AG04449 (cell line): ENCODE results near the gene DCDC1.

Experiments used
- CTCF ChIA-PET: fragments of 350-600 bp; formaldehyde crosslinking; extraction: SDS; loops from one replicate; lab custom pipeline; 2021; ENCODE audit warnings: antibody characterized with exemption; lab: Yijun Ruan, JAX
- POLR2A ChIA-PET: fragments of 400-600, 350-600 bp; formaldehyde crosslinking; extraction: SDS; loops from one replicate; lab custom pipeline; 2020; ENCODE audit warnings: antibody characterized with exemption, inconsistent platforms; lab: Yijun Ruan, JAX
- DNase-seq: peaks from one replicate; pipeline ENCODE4 v3.0.0-alpha.2; 2010; ENCODE audit warnings: low read depth, low spot score
- H3K4me3 ChIP-seq: 2 replicates; pipeline ENCODE4 v1.5.1; 2011; ENCODE audit warnings: low read depth, mild to moderate bottlenecking, control low read depth, low read length
- TF ChIP-seq, protein P1 (sequence below): IDR thresholded peaks from one replicate; pipeline ENCODE4 v1.5.1; 2011; ENCODE audit warnings: mild to moderate bottlenecking, moderate library complexity, low read length, control low read depth, inconsistent platforms; ENCODE audit not compliant: insufficient read depth; ENCODE audit errors: missing control alignments

DCDC1 gene

DNA sequence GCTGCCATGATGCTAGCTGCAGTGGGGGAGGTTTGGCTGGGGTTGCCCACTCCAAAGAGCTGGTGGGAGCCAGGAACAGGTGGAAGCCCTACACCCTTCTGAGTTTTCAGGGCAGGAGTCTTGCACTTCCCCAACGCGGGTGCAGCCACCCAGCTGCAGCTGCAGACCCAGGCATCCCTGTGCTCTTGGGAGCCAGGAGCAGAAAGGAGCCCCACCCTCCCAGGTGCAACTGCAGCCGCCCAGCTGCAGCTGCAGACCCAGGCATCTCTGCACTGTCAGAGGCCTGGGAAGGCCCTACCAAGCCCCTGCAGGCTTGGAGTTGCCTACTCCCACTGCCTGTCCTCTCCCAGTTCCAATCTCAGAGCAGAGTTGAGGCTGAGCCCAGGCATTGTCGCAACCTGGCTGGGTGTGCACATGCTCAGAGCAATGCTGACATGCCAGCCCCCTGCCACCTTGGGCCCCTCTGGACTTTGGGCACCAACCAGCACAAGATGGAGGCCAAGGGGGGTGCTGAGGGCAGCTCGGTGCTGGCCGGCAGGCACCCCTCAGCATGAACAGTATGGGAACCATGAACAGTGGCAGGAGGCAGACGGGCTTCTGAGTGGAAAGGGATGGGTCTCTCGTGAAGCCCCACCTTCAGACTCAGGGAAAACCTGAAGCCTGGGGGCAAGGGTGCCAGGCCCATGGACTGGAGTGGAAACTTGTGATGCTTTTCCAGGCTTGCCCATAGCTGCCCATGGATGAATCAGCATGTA is 195.4 kb downstream of the DCDC1 start:
- H3K4me3 ChIP-seq = no peak overlapping the region
- DNase-seq = no peak
- ChIA-PET POLR2A (no interaction called here), CTCF (no interaction called here)
- TF ChIP-seq, protein P1, sequence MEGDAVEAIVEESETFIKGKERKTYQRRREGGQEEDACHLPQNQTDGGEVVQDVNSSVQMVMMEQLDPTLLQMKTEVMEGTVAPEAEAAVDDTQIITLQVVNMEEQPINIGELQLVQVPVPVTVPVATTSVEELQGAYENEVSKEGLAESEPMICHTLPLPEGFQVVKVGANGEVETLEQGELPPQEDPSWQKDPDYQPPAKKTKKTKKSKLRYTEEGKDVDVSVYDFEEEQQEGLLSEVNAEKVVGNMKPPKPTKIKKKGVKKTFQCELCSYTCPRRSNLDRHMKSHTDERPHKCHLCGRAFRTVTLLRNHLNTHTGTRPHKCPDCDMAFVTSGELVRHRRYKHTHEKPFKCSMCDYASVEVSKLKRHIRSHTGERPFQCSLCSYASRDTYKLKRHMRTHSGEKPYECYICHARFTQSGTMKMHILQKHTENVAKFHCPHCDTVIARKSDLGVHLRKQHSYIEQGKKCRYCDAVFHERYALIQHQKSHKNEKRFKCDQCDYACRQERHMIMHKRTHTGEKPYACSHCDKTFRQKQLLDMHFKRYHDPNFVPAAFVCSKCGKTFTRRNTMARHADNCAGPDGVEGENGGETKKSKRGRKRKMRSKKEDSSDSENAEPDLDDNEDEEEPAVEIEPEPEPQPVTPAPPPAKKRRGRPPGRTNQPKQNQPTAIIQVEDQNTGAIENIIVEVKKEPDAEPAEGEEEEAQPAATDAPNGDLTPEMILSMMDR = no peak

DNA sequence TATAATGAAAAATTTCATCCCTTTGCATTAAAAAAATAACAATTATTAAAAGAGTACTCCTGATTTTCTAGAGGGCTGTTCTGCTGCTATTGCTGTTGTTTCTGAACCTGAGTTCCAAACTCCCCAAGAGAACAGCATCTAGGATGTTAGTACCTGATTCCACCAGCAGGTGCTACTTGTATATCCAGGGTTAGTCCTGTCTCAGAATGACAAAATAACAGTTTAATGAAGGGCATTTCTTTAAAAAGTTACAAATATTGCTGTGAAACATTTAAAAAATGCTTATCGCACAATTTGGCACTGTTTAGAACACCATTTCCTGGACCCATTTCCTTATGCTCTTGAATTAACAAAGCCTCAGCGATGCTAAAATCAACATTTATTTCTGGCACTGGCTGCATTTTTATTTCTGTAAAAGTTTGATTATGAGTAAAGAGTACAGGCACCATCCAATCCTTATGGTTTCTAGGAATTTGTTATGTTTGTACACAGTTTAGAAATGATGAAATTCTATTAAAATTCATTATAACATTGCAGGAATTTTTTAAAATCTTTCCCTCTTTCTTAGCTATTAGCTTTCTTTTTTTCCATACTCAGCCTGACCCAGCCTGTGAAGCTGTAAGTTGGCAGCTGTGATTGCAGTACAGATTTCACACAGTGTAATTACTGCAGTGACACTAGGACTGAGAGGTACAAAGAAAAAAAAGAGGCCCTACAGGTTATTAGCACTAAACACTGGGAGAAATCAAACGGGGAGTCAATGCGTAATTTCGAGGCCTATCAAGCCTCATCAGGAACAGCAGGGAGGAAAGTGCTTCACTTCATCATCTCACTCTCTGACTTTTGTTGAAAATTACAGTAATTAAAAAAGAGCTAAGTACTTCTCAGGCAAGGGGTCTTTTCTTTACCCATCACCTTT is 208.8 kb downstream of the DCDC1 start:
- H3K4me3 ChIP-seq = no peak overlapping the region
- POLR2A ChIA-PET = no interaction called here
- no peak for DNase-seq
- TF ChIP-seq, protein P1 = no peak
- CTCF ChIA-PET = no interaction called here

DNA sequence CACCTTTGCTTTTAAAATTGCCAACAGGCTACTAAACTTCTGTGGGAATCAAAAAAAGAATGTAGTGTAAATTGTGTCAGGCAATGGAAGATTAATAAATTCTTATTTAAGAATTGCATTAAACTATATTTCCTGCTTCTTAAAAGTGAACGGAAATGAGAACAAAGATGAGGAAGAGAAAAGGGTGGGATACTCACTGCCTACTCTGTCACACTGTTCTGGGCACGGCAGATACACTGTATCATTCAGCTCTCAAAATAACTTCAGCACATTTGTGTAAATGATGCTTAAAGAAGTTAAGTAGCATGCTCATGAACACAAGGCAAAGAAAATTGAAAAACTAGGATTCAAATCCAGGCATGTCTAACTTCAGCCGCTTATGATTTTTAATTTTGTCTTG is 218.7 kb downstream of the DCDC1 start:
- ChIA-PET POLR2A (no interaction called here), CTCF (no interaction called here)
- no peak for DNase-seq
- H3K4me3 ChIP-seq = no peak overlapping the region
- TF ChIP-seq, protein P1 = no peak

DNA sequence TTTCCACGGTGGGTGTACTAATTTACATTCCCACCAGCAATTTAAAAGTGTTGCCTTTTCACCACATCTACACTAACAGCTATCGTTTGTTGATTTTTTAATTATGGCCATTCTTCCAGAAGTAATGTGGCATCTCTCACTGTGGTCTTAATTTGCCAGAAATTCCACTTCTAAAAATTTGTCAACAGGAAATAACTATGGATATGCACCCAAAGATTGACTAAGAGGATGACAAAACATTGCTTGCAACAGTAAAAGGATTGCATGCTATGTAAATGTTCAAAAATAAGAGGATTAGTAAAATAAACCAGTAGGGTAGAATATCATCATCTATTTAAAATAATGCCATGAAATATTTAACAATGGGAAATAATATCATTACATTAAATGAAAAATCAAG is 219.5 kb downstream of the DCDC1 start:
- DNase-seq = no peak
- TF ChIP-seq, protein P1 = no peak
- H3K4me3 ChIP-seq = no peak overlapping the region
- POLR2A ChIA-PET = no interaction called here
- CTCF ChIA-PET = no interaction called here

DNA sequence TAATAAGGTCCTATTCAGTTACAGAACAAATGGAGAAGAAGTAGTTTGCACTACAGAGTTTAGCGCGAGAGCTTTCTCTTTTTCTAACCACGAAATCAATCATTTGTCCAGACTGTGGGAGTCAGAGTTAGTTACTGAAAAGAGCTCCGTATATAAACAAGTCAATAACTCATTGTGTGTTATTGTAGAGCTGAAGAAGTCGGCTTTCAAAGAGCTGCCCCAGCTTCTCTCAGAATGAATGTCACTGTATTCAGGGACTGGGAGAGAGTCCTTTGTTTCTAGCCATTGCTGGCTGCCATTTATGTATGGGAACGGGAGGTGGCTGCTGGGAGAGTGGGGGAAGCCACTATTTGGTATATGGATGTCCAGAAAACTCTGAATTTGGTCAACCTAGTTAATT is 227.8 kb downstream of the DCDC1 start:
- ChIA-PET CTCF (no interaction called here), POLR2A (no interaction called here)
- DNase-seq = no peak
- no peak overlapping the region for H3K4me3 ChIP-seq
- TF ChIP-seq, protein P1 = no peak

DNA sequence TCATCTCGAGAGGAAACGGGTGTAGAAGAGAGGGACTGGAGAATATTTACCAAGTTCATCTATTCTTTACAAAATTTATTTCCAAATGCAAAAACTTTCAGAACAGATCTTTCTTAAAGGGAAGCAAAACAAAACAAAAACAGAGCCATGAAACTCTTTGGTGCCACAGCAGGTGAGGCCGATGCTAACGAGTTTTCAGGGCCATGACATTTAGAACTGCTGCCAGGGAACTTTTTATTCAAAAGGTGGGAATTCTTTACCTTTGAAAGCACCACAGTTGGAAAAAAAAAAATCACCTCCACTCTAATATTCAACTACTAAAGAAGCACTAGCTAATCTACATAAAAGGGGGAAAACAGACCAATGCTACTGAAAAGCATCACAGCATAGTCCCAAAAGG is 230.1 kb downstream of the DCDC1 start:
- no peak overlapping the region for H3K4me3 ChIP-seq
- POLR2A ChIA-PET = no interaction called here

More for the DNA sequence above, 230.1 kb downstream of the DCDC1 start:
- CTCF ChIA-PET = no interaction called here
- TF ChIP-seq, protein P1 = no peak
- DNase-seq = no peak
